Ascending aorta (tissue), 2 donors: ENCODE measurements around the gene HPF1. TPM values are rescaled to one million over a fixed set of nuclear protein-coding genes. Genes with fewer than 3 reads are reported as not detected.

ENCODE experiments used
- DNase-seq, 2 donors: peaks; one replicate each; pipeline ENCODE4 v3.0.0-alpha.2; 2019; ENCODE audit warnings: low spot score in 2 of 2
- H3K27ac ChIP-seq, 2 donors: fragments of 200-600 bp; sonication (generic); one replicate each; pipeline ENCODE4 v1.5.1; 2016 to 2017; ENCODE audit warnings: mild to moderate bottlenecking in 1 of 2
- H3K27me3 ChIP-seq: fragments of 200-600 bp; sonication (generic); one replicate; pipeline ENCODE4 v1.5.1; 2017
- H3K36me3 ChIP-seq, 2 donors: fragments of 200-600 bp; sonication (generic); one replicate each; pipeline ENCODE4 v1.5.1; 2016
- H3K4me1 ChIP-seq, 2 donors: fragments of 200-600 bp; sonication (generic); one replicate each; pipeline ENCODE4 v1.5.1; 2016 to 2017; ENCODE audit warnings: mild to moderate bottlenecking in 1 of 2
- H3K4me3 ChIP-seq, 2 donors: fragments of 200-600 bp; sonication (generic); one replicate each; pipeline ENCODE4 v1.5.1; 2016 to 2017; ENCODE audit warnings: mild to moderate bottlenecking in 1 of 2
- H3K9me3 ChIP-seq, 2 donors: fragments of 200-600 bp; sonication (generic); one replicate each; pipeline ENCODE4 v1.5.1; 2016
- intact Hi-C: fragments of 100-400 bp; cut with DNase I; formaldehyde crosslinking; loops from one replicate; pipeline ENCODE4 v1.15.1; 2023
- total RNA-seq: library from RNA; depleted of rRNA; stranded (reverse); fragments of >200 nt; gene quantifications from one replicate; pipeline ENCODE4 v1.1.0, GENCODE V29; 2016
- TF ChIP-seq, protein P1 (sequence below), 3 experiments: fragments of 200-600 bp in 2 of 3; fragments of 450-650 bp in 1 of 3; sonication (generic) in 2 of 3; IDR thresholded peaks; one replicate each; pipeline ENCODE4 v1.5.1; 2016 to 2019; ENCODE audit warnings: antibody characterized with exemption in 3 of 3, mild to moderate bottlenecking in 1 of 3, moderate library complexity in 1 of 3

Gene HPF1
- total RNA-seq, 1 donor from 2014 or later = 0.53 TPM

GRCh38 chr4:169682372-169683047 is 75.2 kb downstream of the HPF1 start:
- TF ChIP-seq, protein P1, sequence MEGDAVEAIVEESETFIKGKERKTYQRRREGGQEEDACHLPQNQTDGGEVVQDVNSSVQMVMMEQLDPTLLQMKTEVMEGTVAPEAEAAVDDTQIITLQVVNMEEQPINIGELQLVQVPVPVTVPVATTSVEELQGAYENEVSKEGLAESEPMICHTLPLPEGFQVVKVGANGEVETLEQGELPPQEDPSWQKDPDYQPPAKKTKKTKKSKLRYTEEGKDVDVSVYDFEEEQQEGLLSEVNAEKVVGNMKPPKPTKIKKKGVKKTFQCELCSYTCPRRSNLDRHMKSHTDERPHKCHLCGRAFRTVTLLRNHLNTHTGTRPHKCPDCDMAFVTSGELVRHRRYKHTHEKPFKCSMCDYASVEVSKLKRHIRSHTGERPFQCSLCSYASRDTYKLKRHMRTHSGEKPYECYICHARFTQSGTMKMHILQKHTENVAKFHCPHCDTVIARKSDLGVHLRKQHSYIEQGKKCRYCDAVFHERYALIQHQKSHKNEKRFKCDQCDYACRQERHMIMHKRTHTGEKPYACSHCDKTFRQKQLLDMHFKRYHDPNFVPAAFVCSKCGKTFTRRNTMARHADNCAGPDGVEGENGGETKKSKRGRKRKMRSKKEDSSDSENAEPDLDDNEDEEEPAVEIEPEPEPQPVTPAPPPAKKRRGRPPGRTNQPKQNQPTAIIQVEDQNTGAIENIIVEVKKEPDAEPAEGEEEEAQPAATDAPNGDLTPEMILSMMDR (IDR thresholded peaks at IDR 0.05) = no peak
- no peaks in the 10 kb centered on the region for H3K27me3 ChIP-seq
- no peak overlapping the region for H3K27ac ChIP-seq
- DNase-seq = no peak
- intact Hi-C loops = no loop called here
- H3K36me3 ChIP-seq = no peaks in the 10 kb centered on the region
- no peak overlapping the region for H3K4me3 ChIP-seq
- H3K4me1 ChIP-seq = no peaks in the 10 kb centered on the region
- no peaks in the 10 kb centered on the region for H3K9me3 ChIP-seq

Other genes with a start within 250 kb of the HPF1 start
- 11.0 TPM for gene NEK1, start 145.4 kb downstream of the HPF1 start, total RNA-seq
- gene CLCN3, start 137.4 kb downstream of the HPF1 start, total RNA-seq = 13.8 TPM